Mammary epithelial cell (primary cell): ENCODE measurements around the gene PIGM.

ENCODE experiments used
- CTCF ChIP-seq, 2 donors: IDR thresholded peaks in 1 of 2; conservative IDR thresholded peaks in 1 of 2; 2 replicates each; pipeline ENCODE4 v1.5.1; 2011 to 2012; ENCODE audit warnings: inconsistent platforms in 2 of 2, low read length in 2 of 2, mild to moderate bottlenecking in 2 of 2, control low read depth in 1 of 2, low read depth in 1 of 2; ENCODE audit not compliant: insufficient read depth in 1 of 2; ENCODE audit errors: extremely low read depth in 1 of 2
- EZH2 ChIP-seq: IDR thresholded peaks from 2 replicates; pipeline ENCODE4 v1.6.1; 2012; ENCODE audit warnings: low read length, inconsistent platforms, borderline replicate concordance

- TF ChIP-seq CTCF (conservative IDR thresholded peaks at IDR 0.05 in 1 of 2, IDR thresholded peaks at IDR 0.05 in 1 of 2; ENCODE audit: extremely low read depth in 1 of 2, insufficient read depth in 1 of 2, low read depth in 1 of 2, low read length in 2 of 2) (no peak), EZH2 (no peak)
Observed at GRCh38 chr1:160049101-160049500, 17.3 kb upstream of the PIGM start.
